ENCODE measurements around the gene CLHC1.

Gene CLHC1

GRCh38 chr2:55169915-55170314 is 62.2 kb downstream of the CLHC1 start:
- no peak for DNase-seq (ENCODE audit: extremely low read depth in 1 of 2, low read depth in 1 of 2)

- no peak for DNase-seq (ENCODE audit: extremely low read depth in 1 of 2, low read depth in 1 of 2)
Measured at GRCh38 chr2:55169359-55169758, 62.7 kb downstream of the CLHC1 start.

- no peak for DNase-seq (ENCODE audit: extremely low read depth in 1 of 2, low read depth in 1 of 2)
Measured at GRCh38 chr2:55168221-55169154, 63.6 kb downstream of the CLHC1 start.

GRCh38 chr2:55165626-55166025 is 66.5 kb downstream of the CLHC1 start:
- DNase-seq (ENCODE audit: extremely low read depth in 1 of 2, low read depth in 1 of 2): no peak

- DNase-seq (ENCODE audit: extremely low read depth in 1 of 2, low read depth in 1 of 2): no peak
Measured at GRCh38 chr2:55164534-55165480, 67.3 kb downstream of the CLHC1 start.

GRCh38 chr2:55163941-55164390 is 68.1 kb downstream of the CLHC1 start:
- DNase-seq (ENCODE audit: extremely low read depth in 1 of 2, low read depth in 1 of 2): no peak

- DNase-seq (ENCODE audit: extremely low read depth in 1 of 2, low read depth in 1 of 2): no peak
Measured at GRCh38 chr2:55163274-55163721, 68.8 kb downstream of the CLHC1 start.

- no peak for DNase-seq (ENCODE audit: extremely low read depth in 1 of 2, low read depth in 1 of 2)
Measured at GRCh38 chr2:55162284-55163006, 69.6 kb downstream of the CLHC1 start.

- DNase-seq (ENCODE audit: extremely low read depth in 1 of 2, low read depth in 1 of 2): no peak
Measured at GRCh38 chr2:55161295-55162210, 70.5 kb downstream of the CLHC1 start.

GRCh38 chr2:55160422-55160821 is 71.7 kb downstream of the CLHC1 start:
- no peak for DNase-seq (ENCODE audit: extremely low read depth in 1 of 2, low read depth in 1 of 2)

- DNase-seq (ENCODE audit: extremely low read depth in 1 of 2, low read depth in 1 of 2): no peak
Measured at GRCh38 chr2:55159752-55160151, 72.3 kb downstream of the CLHC1 start.

- DNase-seq (ENCODE audit: extremely low read depth in 1 of 2, low read depth in 1 of 2): no peak
Measured at GRCh38 chr2:55159037-55159651, 72.9 kb downstream of the CLHC1 start.

GRCh38 chr2:55158111-55158814 is 73.8 kb downstream of the CLHC1 start:
- no peak for DNase-seq (ENCODE audit: extremely low read depth in 1 of 2, low read depth in 1 of 2)

- DNase-seq (ENCODE audit: extremely low read depth in 1 of 2, low read depth in 1 of 2): no peak
Measured at GRCh38 chr2:55157474-55157884, 74.6 kb downstream of the CLHC1 start.

- DNase-seq (ENCODE audit: extremely low read depth in 1 of 2, low read depth in 1 of 2): no peak
Measured at GRCh38 chr2:55156984-55157383, 75.1 kb downstream of the CLHC1 start.

GRCh38 chr2:55156326-55156725 is 75.8 kb downstream of the CLHC1 start:
- DNase-seq (ENCODE audit: extremely low read depth in 1 of 2, low read depth in 1 of 2): no peak

- DNase-seq (ENCODE audit: extremely low read depth in 1 of 2, low read depth in 1 of 2): no peak
Measured at GRCh38 chr2:55155764-55156281, 76.3 kb downstream of the CLHC1 start.

GRCh38 chr2:55155206-55155605 is 76.9 kb downstream of the CLHC1 start:
- no peak for DNase-seq (ENCODE audit: extremely low read depth in 1 of 2, low read depth in 1 of 2)
